ENCODE results near the gene ROMO1.

Gene ROMO1

DNA sequence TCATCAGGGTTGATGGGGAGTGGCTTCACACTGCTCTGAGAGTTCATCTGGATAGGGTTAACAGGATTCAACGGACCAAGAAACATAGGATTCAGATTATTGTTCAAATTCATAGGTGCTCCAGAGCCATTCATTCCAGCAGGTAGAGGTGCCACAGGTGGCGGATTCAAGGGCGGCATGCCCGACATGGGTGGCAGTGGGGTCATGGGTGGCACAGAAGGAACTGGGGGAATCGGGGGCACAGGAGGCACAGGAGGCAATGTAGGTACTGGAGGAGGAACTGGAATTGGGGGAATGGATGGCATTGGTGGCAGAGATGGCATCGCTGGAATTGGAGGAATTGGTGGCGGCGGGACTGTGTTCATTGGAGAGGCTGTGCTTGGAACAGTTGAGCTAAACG is 44.8 kb upstream of the ROMO1 start:
- no peak for DNase-seq (ENCODE audit: low read depth)
- H3K4me3 ChIP-seq (ENCODE audit: low read length): no peak overlapping the region
- TF ChIP-seq CTCF (IDR thresholded peaks at IDR 0.05; ENCODE audit: insufficient read depth, low read depth, low read length, missing control alignments): no peak

DNA sequence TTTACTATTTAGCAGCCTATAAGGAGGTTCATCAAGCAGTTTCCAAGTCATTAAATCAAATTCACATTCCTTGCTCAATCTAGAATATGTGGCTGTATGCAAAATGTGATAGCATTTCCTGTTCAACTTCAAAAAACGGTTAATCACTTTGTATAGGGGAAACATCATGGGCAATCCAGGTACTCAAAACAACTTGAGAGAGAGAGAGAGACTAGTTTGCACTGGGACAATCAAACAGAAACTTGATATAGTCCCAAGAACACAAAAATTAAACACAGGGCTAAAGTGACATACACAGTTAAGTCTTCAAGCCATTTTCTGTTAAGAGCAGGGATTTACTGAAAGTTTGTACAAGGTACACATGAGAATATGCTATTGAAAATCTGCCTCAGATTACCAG is 41.9 kb upstream of the ROMO1 start:
- no peak for DNase-seq (ENCODE audit: low read depth)
- no peak overlapping the region for H3K4me3 ChIP-seq (ENCODE audit: low read length)
- TF ChIP-seq CTCF (IDR thresholded peaks at IDR 0.05; ENCODE audit: insufficient read depth, low read depth, low read length, missing control alignments): no peak

DNA sequence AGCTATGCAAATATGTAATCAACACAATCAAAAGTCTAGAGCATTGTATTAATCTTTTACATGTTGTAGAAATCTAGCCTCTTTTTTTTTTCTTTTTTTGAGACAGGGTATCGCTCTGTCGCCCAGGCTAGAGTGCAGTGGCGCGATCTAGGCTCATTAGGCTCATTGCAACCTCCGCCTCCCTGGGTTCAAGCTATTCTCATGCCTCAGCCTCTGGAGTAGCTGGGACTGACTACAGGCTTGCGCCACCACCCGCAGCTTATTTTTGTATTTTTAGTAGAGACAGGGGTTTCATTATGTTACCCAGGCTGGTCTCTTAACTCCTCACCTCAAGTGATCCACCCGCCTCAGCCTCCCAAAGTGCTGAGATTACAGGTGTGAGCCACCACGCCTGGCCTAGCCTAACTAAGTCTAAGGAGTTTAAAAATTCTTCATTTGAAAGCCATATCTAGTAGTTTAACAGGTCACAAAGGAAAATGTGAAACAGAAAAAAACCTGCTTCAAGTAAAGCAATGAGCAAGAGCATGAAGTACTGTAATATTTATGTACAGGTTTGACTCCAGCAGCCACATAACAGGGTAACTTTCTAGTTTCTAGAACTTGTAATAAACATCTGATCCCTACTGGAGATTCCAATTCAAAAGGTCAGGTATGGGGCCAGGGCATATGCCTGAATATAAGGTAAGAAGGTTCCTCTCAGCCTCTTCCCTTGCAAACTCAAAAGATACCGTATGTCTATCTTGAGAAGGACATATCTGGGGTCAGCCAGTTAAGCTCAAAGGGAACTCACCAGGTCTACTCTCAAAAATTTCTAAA is 38.9 kb upstream of the ROMO1 start:
- no peak overlapping the region for H3K4me3 ChIP-seq (ENCODE audit: low read length)
- no peak for TF ChIP-seq CTCF (IDR thresholded peaks at IDR 0.05; ENCODE audit: insufficient read depth, low read depth, low read length, missing control alignments)
- no peak for DNase-seq (ENCODE audit: low read depth)

DNA sequence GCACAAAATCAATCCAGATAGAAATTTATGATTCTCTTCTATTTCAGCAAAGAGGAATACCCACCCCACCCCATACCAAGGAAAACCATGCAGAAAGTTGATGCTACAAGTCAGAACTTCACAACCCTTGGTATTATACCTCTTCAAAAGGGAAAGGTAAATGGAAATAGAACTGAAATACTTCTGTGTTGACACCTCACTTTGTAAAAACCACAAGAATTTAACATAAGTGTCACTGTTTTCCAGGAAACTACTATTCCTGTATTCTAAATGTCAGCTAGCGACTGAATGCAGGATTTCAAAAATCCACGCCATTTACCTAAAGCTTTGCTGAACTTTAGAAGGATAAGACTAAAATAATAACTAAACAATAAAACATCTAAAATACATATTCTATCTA is 38.2 kb upstream of the ROMO1 start:
- H3K4me3 ChIP-seq (ENCODE audit: low read length): no peak overlapping the region
- DNase-seq (ENCODE audit: low read depth): peak; percentile 45
- TF ChIP-seq CTCF (IDR thresholded peaks at IDR 0.05; ENCODE audit: insufficient read depth, low read depth, low read length, missing control alignments): no peak

DNA sequence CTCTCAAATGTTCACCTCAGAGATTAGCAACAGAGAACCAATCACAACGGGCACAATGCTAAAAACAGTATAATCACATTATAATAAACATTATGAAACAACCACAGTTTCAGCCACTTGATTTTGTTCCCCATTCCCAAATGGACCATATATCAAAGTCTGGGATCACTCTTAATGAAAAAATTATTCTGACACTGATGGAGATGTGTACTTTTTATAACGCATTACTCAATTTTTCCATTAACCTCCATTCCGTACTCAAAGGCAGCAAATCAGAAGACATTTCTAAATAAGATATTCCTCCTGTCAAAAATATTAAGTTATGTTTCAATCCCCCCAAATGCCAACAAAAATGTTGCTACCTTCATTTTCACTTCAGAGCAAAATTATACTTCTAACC is 37.3 kb upstream of the ROMO1 start:
- no peak for DNase-seq (ENCODE audit: low read depth)
- no peak for TF ChIP-seq CTCF (IDR thresholded peaks at IDR 0.05; ENCODE audit: insufficient read depth, low read depth, low read length, missing control alignments)
- peak overlapping the region; percentile 92 for H3K4me3 ChIP-seq (ENCODE audit: low read length)

DNA sequence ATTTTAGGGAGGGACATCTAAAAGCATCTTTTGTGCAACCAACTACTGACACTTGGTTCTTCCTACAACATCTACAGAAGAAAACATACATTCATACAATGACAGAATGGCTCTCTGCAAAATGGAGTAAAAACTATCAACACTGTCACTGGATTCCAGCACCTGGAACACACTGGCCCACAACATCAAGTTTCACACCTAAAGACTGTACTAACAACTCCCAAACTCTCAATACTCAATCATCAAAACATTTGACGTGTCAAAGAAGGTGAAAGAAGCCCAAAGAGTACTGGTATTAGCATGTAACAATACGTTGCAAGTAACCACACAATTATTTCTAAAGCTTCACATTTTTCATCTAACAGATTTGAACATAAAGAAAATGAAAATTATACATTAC is 36.7 kb upstream of the ROMO1 start:
- DNase-seq (ENCODE audit: low read depth): no peak
- peak overlapping the region; percentile 92 for H3K4me3 ChIP-seq (ENCODE audit: low read length)
- TF ChIP-seq CTCF (IDR thresholded peaks at IDR 0.05; ENCODE audit: insufficient read depth, low read depth, low read length, missing control alignments): no peak
